DMS53 treated with DMSO at 0.1 percent for 48 hours (cell line): ENCODE results near the gene ROR2.

Experiments used
- DNase-seq: peaks from one replicate; lab custom pipeline; 2025; ENCODE audit not compliant: unreplicated experiment; lab: John Stamatoyannopoulos, UW

Gene ROR2

DNA sequence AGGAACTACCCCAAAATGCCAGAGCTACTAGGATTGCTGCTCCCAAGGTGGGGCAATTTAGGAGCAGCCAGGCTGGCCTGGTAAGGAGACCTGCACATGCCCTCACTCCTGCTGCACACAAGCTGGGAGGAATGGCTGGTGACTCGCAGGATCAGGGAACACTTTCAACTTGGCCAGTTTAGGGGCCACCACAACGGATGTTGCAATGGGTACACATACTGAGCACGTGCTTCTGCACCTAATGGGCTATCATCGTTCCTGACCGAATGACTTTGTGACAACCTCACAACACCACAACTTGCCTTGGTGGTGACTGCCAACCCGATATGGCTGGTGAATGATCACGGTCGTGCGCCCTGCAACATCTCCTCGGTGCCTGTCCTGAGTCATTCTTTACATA lies 172.0 kb downstream of the ROR2 start:
- DNase-seq: no peak

DNA sequence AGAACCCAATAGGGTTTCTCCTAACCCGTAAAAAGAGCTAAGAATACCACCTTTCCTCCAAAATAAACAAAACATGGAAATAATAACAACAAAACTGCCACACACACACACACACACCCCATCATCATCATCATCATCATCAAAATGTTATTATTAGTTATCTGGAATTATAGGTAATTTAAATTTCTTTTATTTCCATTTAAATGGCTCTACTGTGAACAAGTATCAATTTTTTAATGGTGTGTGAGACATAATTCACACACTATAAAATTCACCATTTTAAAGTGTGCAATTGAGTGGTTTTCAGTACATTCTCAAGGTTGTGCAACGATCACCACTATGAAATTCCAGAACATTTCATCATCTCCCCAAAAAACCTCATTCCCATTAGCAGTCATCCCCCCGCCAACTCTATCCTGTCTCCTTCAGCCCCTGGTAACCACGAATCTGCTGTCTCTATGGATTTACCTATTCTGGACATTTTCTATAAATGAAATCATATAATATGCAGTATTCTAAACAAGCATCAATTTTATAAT lies 172.7 kb downstream of the ROR2 start:
- no peak for DNase-seq

DNA sequence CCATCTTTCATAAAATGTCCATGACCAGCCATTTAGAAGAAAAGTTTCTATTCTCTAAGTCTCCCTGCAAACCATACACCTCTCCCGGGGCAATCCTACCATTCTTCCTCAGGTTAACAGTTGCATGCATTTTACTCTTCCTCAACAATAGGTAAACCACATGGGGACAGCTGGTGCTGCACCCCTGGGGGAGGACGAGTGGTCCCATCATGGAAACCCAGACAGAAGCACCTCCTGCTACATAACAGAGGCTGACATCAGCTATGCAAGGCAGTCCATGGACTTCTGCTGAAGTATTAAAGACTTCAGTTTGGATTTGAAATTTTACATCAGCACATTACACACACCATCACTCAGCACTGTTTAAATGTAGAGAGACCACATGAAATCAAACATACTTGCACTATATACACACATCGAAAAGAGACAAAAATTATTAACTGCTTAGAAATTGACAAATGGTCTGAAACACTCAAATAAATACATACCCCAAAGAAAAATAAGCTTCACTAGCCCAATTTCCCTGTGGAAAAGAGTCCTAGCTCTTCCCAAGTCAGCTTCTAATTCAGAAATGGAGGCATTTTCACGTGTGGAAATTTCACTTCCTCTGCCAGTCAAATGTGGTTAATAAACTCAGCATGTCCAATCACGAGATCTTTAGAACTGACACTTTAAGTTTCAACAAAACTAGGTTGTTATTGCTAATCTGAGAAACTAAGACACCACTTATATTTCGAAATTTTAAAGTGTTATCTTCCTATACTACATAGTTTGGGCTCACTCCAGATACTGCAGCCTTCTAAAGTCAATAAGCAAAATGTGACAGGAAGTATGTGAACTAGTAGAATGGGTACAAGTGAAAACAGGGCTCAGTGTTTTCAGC lies 173.4 kb downstream of the ROR2 start:
- no peak for DNase-seq

DNA sequence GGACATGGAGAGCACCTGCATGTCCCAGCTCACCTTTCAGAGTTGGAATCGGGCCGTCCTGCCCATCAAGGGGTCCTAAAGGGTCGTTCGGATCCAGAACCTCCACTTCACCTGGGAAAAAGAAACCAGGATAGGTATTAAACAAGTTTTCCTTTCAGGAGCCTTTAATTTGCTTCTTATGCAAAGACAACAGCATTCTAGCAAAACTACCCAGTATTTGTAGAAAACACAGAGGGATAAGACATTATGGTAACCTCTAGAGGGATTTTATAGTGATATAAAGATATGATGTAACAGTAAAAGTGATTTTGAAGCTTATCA lies 174.4 kb downstream of the ROR2 start:
- DNase-seq: no peak

DNA sequence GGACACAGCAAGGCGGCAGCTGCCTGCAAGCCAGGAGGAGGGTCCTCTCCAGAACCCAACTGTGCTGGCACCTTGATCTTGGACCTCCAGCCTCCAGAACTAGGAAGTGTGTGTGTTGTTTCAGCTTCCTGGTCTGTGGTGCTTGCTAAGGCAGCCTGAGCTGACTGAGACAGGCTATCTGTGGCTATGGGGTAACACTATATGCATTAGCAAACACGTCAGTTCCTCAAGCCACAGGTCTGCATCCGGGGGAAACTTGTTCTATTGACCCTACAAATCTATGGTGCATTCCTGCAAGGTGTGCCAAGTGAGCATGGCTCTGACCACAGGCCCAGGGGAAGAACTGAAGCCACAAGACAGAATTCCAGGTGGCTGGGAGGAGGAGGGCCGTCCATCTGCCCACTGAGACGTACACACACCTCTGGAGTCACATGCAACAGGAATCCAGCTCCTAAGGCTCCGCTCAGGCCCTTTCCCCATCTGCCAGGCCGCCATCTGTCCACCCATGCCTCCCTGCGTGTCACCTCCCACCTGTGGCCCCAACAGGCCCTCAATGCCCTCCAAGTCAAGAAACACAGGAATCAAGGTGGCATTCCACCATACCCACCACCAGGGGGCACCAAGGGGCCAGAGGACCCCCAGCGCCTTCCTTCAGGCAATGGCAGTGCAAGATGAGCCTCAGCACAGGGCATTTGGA lies 174.9 kb downstream of the ROR2 start:
- peak; percentile 31 for DNase-seq

DNA sequence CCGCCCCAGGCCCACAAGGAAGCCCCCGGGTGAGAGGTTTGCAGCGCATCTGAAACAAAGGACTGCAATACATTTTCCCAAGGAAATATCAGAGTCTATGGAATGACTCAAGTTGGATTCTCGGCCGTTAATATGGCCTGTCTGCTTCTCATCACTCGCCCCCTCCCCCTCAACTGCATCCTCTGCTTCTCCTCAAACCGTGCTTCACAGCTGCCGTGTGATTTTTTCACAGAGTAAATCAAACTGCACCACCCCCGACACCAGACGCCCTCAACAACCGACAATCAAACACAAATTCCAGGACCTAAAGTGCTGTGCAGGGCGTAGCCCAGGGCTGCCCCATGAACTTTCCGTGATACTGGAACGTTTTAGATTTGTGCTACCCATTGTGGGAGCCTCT lies 176.9 kb downstream of the ROR2 start:
- DNase-seq: no peak

- no peak for DNase-seq
Observed at GRCh38 chr9:91771864-91772263, 178.2 kb downstream of the ROR2 start.

GRCh38 chr9:91771027-91771426 lies 179.0 kb downstream of the ROR2 start:
- DNase-seq: no peak

GRCh38 chr9:91770229-91770628 lies 179.8 kb downstream of the ROR2 start:
- DNase-seq: no peak

- no peak for DNase-seq
Observed at GRCh38 chr9:91768977-91769916, 180.8 kb downstream of the ROR2 start.

DNA sequence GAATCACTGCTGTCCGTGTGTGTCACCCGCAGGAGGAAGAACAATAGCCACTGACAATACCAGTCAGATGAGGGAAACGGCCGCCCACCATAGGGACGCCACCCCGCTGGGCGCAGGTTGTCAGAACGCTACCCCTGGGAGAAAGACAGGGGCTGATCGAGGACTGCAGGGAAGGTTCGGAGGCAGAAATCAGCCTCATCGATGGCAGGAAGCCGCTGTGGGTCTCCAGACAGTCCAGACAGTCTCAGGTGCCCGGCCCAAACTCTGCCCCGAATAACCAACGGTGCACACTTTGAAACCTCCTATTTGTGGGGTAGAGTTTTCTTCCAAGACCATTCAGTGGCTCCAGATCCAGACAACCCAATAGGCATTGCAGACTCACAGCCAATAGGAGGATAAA lies 181.5 kb downstream of the ROR2 start:
- no peak for DNase-seq

DNA sequence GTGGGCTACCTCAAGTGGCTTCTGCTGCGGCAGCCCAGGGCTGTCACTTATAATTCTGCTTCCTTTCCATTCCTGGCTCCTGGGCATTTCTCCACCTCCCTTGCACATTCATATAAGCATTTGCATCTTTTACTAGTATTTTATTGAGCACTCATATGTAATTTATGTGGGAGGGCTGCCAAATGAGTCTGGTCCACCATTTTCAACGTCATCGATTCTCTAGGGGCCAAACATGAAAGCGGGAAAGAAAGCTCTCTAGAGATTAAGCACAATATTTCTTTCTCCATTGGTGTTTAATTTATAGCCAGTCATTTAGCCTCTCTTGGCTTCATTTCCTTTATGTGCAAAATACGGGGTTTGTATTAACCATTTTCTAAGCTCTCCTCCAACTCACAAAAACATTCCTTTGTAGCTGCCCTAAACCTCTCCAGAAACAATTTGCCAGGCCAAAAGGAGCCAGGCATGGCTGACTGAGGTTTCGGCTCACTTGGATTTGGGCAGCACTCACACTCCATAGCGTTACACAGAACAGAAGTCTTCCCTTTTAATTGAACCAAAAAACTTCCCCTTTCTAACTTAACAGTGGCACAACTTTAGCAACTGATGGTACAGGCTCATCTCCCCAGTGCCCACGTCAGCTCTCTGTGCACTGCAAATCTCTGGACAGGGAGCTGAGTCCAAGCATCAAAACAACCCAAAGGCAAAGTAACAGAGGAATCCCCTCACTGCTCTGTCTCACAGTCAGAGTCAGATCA lies 183.5 kb downstream of the ROR2 start:
- DNase-seq: no peak

- no peak for DNase-seq
Observed at GRCh38 chr9:91765296-91765695, 184.7 kb downstream of the ROR2 start.

DNA sequence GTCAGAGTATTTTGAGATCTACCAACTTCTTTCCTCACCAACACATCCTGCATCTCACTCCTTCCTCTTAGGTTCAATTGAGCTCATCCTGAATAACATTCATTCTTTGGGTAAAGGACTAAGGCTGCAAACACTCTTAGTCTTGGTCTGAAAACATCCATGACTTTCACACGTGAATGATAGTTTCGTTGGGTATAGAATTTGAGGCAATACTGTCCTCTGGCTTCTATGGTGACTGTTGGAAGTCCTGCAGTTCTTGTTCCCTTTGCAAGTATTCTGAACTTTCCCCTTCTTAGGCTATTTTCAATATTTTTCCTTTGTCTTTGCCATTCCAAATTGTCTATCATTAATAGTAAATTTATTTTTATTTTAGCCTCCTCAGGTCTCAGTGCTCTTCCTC lies 185.4 kb downstream of the ROR2 start:
- DNase-seq: no peak

- DNase-seq: no peak
Observed at GRCh38 chr9:91761362-91761761, 188.7 kb downstream of the ROR2 start.

DNA sequence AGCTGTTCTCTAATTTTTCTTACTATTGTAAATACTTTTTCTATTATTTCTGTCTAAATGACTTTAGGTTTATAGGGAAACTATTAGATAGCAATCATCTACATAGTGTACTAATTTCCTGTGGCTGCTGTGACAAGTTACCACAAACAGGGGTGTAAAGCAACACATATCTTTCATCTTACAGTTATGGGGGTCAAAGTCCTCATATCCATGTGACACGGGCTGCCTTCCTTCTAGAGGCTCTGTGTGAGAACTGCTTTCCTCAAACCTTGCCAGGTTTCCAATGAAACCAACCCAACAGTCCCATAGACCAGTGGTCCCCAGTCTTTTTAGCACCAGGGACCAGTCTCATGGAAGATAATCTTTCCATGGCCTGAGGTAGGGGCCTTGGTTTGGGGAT lies 189.1 kb downstream of the ROR2 start:
- no peak for DNase-seq

DNA sequence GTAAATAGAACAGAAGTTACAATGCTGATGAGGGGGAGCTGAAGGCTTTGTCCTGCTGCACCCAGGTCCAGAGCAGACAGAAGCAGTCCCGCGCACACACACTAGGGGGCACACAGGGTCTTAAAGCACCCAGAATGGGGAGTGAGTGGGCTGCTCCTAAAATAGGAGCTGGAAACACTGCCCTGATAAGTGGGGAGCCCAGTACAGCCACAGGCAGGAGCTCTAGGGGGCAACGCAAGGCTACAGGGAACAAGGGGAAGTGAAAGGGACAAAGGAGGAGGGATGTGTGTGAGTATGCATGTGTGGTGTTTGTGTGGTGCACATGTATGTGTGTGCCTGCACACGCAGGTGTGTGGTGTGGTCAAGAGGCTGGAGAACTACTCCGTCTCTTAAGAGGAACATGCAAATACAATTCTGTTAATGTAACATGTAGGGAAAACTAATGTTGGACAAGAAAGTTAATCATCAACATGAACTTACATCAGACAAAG lies 191.5 kb downstream of the ROR2 start:
- peak; percentile 0 for DNase-seq

GRCh38 chr9:91757782-91758181 lies 192.2 kb downstream of the ROR2 start:
- DNase-seq: no peak

DNA sequence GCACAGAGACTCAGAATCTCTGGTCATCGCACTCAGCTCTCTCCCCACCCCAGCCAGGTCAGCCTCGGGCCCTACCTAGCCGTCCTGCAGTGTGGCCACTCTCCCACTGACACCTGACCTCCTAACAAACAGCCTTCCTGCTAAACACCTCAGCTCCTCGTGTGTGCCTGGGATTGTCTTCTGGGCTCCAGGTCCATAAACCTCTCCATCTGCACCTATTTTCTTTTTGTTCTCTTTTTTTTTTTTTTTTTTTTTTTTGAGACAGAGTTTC lies 193.6 kb downstream of the ROR2 start:
- DNase-seq: no peak

- no peak for DNase-seq
Observed at GRCh38 chr9:91755761-91756509, 194.1 kb downstream of the ROR2 start.
